Hepatocyte (in vitro differentiated cells): ENCODE results near the gene BAHCC1. TPM values are rescaled to one million over a fixed set of nuclear protein-coding genes. Genes with fewer than 3 reads are reported as not detected.

Experiments
- DNase-seq: peaks from one replicate; pipeline ENCODE4 v3.0.0-alpha.2; 2016; ENCODE audit warnings: low spot score
- H2AFZ ChIP-seq: fragments of 200-600 bp; sonication (generic); 2 replicates; pipeline ENCODE4 v1.6.0; 2016; ENCODE audit warnings: antibody characterized with exemption, mild to moderate bottlenecking
- H3K27ac ChIP-seq: fragments of 200-600 bp; sonication (generic); 2 replicates; pipeline ENCODE4 v1.5.1; 2016; ENCODE audit warnings: mild to moderate bottlenecking
- H3K27me3 ChIP-seq: fragments of 200-600 bp; sonication (generic); 2 replicates; pipeline ENCODE4 v1.6.1; 2016
- H3K36me3 ChIP-seq: fragments of 200-600 bp; sonication (generic); replicated peaks from 2 replicates; pipeline ENCODE4 v1.5.1; 2016; ENCODE audit warnings: low read depth; ENCODE audit not compliant: insufficient read depth
- H3K4me1 ChIP-seq: fragments of 200-600 bp; sonication (generic); 2 replicates; pipeline ENCODE4 v1.5.1; 2016; ENCODE audit warnings: mild to moderate bottlenecking, moderate library complexity; ENCODE audit not compliant: insufficient read depth
- H3K4me2 ChIP-seq: fragments of 200-600 bp; sonication (generic); 2 replicates; pipeline ENCODE4 v1.6.0; 2016
- H3K4me3 ChIP-seq: fragments of 200-600 bp; sonication (generic); 2 replicates; pipeline ENCODE4 v1.5.1; 2016; ENCODE audit warnings: mild to moderate bottlenecking
- H3K79me2 ChIP-seq: fragments of 200-600 bp; sonication (generic); 2 replicates; pipeline ENCODE4 v1.6.0; 2017; ENCODE audit warnings: mild to moderate bottlenecking
- H3K9me2 ChIP-seq: fragments of 200-600 bp; sonication (generic); replicated peaks from 2 replicates; pipeline ENCODE4 v1.6.0; 2017; ENCODE audit warnings: mild to moderate bottlenecking; ENCODE audit not compliant: insufficient read depth
- H3K9me3 ChIP-seq: fragments of 200-600 bp; sonication (generic); 2 replicates; pipeline ENCODE4 v1.5.1; 2016; ENCODE audit warnings: low read depth, mild to moderate bottlenecking
- H4K20me1 ChIP-seq: fragments of 200-600 bp; sonication (generic); 2 replicates; pipeline ENCODE4 v1.6.0; 2016; ENCODE audit warnings: mild to moderate bottlenecking; ENCODE audit not compliant: insufficient read depth, poor library complexity, severe bottlenecking
- CTCF ChIP-seq: fragments of 200-600 bp; sonication (generic); IDR thresholded peaks from 2 replicates; pipeline ENCODE4 v1.5.1; 2016; ENCODE audit warnings: antibody characterized with exemption, mild to moderate bottlenecking; ENCODE audit not compliant: poor library complexity
- EZH2 ChIP-seq: fragments of 200-600 bp; sonication (generic); IDR thresholded peaks from 2 replicates; pipeline ENCODE4 v1.6.1; 2016; ENCODE audit warnings: antibody characterized with exemption, mild to moderate bottlenecking, borderline replicate concordance
- EZH2phosphoT487 ChIP-seq: fragments of 200-600 bp; sonication (generic); IDR thresholded peaks from one replicate; pipeline ENCODE4 v1.6.1; 2018; ENCODE audit warnings: antibody characterized with exemption, mild to moderate bottlenecking, low read depth, moderate library complexity; ENCODE audit not compliant: unreplicated experiment, severe bottlenecking
- WGBS: methylation state at CpG from one replicate; pipeline ENCODE4 v1.1.6; 2016; ENCODE audit warnings: low lambda C conversion rate; ENCODE audit errors: missing lambda C conversion rate; 5-methylcytosine and 5-hydroxymethylcytosine counted together
- polyA plus RNA-seq: library from polyadenylated mRNA; unstranded; fragments of >200 nt; fragmentation: Nextera tagmentation; extraction: Ambion mirVana; gene quantifications from 2 replicates; pipeline ENCODE4 v1.2.1, GENCODE V29; 2016
- total RNA-seq: library from RNA; depleted of rRNA; stranded (reverse); fragments of >200 nt; gene quantifications from 2 replicates; pipeline ENCODE4 v1.2.3, GENCODE V29; 2014

Gene BAHCC1
- total and polyA plus RNA-seq, 2 experiments from 2014 or later: 6.4 to 6.6 TPM

DNA sequence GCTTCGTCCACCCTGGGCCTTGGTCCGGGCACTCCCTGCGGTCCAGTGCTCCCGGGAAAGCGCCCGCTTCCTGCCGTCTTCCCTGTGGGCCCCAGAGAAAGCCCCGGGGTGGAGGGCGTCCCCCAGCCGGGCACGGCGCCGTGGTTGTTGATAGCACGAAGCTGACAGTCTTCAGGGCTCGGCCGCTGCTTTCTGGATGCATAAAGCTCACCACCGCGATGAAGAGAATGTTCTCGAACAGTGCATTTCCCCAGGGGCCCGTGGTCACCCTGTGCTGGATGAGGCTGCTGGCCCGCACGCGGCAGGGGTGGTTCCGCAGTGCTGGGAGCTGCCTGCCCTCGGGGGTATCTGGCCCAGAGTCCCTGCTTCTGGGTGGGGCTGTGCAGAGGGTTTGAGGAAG lies 53.2 kb downstream of the BAHCC1 start:
- DNase-seq: no peak
- H3K4me1 ChIP-seq: no peaks in the 10 kb centered on the region
- H3K27me3 ChIP-seq: no peaks in the 10 kb centered on the region
- TF ChIP-seq EZH2 (no peak), CTCF (no peak), EZH2phosphoT487 (no peak)
- H3K9me2 ChIP-seq: no peaks in the 10 kb centered on the region
- H2AFZ ChIP-seq: no peak overlapping the region
- H3K4me2 ChIP-seq: no peak overlapping the region
- H3K36me3 ChIP-seq: no peaks in the 10 kb centered on the region
- 95% methylated on average over 25 of the region's 25 CpGs for whole genome bisulfite sequencing
- H3K9me3 ChIP-seq: no peaks in the 10 kb centered on the region
- no peaks in the 10 kb centered on the region for H3K79me2 ChIP-seq
- H3K27ac ChIP-seq: no peak overlapping the region
- no peaks in the 10 kb centered on the region for H4K20me1 ChIP-seq
- H3K4me3 ChIP-seq: no peak overlapping the region

- no peaks in the 10 kb centered on the region for H4K20me1 ChIP-seq
- no peak overlapping the region for H3K4me2 ChIP-seq
- H3K36me3 ChIP-seq: no peaks in the 10 kb centered on the region
- no peaks in the 10 kb centered on the region for H3K27me3 ChIP-seq
- no peaks in the 10 kb centered on the region for H3K9me3 ChIP-seq
- no peaks in the 10 kb centered on the region for H3K79me2 ChIP-seq
- no peak for TF ChIP-seq CTCF
- TF ChIP-seq EZH2: no peak
- TF ChIP-seq EZH2phosphoT487: no peak
- no peak overlapping the region for H3K4me3 ChIP-seq
- 95% methylated on average over 10 of the region's 12 CpGs for WGBS
- H2AFZ ChIP-seq: no peak overlapping the region
- H3K9me2 ChIP-seq: no peaks in the 10 kb centered on the region
- H3K4me1 ChIP-seq: no peaks in the 10 kb centered on the region
- no peak for DNase-seq
- H3K27ac ChIP-seq: no peak overlapping the region
Measured at GRCh38 chr17:81448950-81449349, 53.7 kb downstream of the BAHCC1 start.

- no peaks in the 10 kb centered on the region for H3K27me3 ChIP-seq
- H3K9me3 ChIP-seq: no peaks in the 10 kb centered on the region
- no peaks in the 10 kb centered on the region for H3K9me2 ChIP-seq
- no peak overlapping the region for H3K27ac ChIP-seq
- H3K4me2 ChIP-seq: no peak overlapping the region
- no peak overlapping the region for H3K4me3 ChIP-seq
- no peaks in the 10 kb centered on the region for H4K20me1 ChIP-seq
- H2AFZ ChIP-seq: no peak overlapping the region
- H3K79me2 ChIP-seq: no peaks in the 10 kb centered on the region
- TF ChIP-seq CTCF: no peak
- no peak for TF ChIP-seq EZH2phosphoT487
- no peak for TF ChIP-seq EZH2
- DNase-seq: no peak
- no peaks in the 10 kb centered on the region for H3K36me3 ChIP-seq
- H3K4me1 ChIP-seq: no peaks in the 10 kb centered on the region
- 84% methylated on average over 6 of the region's 8 CpGs for WGBS
Measured at GRCh38 chr17:81449351-81449750, 54.1 kb downstream of the BAHCC1 start.

GRCh38 chr17:81451823-81452222 lies 56.6 kb downstream of the BAHCC1 start:
- no peak overlapping the region for H3K4me3 ChIP-seq
- no peaks in the 10 kb centered on the region for H3K36me3 ChIP-seq
- H3K27ac ChIP-seq: no peak overlapping the region
- no peak overlapping the region for H3K4me2 ChIP-seq
- no peaks in the 10 kb centered on the region for H3K9me3 ChIP-seq
- no peaks in the 10 kb centered on the region for H3K27me3 ChIP-seq
- H3K4me1 ChIP-seq: no peaks in the 10 kb centered on the region
- no peak overlapping the region for H2AFZ ChIP-seq
- no peak for DNase-seq
- no peaks in the 10 kb centered on the region for H4K20me1 ChIP-seq
- H3K9me2 ChIP-seq: no peaks in the 10 kb centered on the region
- no peak for TF ChIP-seq CTCF
- no peak for TF ChIP-seq EZH2phosphoT487
- no peak for TF ChIP-seq EZH2
- WGBS: 96% methylated on average over 13 of the region's 26 CpGs
- no peaks in the 10 kb centered on the region for H3K79me2 ChIP-seq
